Activated CD8-positive, alpha-beta memory T cell treated with anti-CD3 and anti-CD28 coated beads, Interleukin-2, amount 50 U/mL, for 48 hours (primary cell): ENCODE measurements around the gene KCNK15.
A peak's percentile ranks its signal among the peaks of the same experiment; 100 is the strongest.
"Not testable (repeated sequence)": the region's sequence is repeated elsewhere in the genome, so short reads cannot be mapped to it uniquely, and the experiment has no call there.

Experiments
- DNase-seq: peaks from one replicate; pipeline ENCODE4 v3.0.0-alpha.2; 2020

KCNK15 gene

DNA sequence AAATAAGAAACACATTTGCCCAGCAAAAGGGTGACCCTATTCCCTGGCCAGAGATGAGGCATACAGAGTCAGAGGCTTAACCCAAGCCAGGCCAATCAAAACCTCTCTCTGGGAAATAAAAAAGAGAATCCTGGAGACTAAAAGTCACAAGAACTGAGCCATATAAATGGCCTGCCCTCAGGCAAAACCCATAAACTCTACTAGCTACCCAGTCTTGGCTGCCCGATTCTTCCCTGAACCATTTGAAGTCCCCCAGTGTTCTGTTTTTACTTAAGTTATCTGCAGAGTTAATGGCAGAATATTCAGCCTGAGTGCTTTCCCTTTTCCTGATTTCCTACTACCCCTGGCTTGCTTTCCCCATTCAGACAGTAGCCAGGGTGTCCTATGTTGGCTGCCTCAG lies 13.9 kb downstream of the KCNK15 start:
- no peak for DNase-seq

DNA sequence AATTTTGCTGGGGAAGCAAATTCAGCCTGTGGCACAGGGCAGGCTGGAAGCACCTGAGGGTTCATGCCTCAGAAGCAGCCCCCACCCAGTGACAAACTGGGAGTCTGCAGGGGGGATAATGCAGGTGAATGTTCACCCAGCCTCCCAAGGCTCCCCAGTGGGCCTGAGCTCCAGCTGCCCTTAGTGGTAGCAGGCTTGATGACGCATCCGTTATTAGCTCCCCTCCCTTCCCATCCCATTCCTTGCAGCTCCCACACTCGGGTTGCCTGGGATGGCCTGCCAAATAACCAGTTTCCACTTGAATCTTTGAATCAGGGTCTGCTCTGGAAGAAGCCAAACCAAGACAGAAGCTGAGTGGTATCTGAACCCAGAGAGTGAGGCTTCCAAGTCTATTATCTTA lies 15.8 kb downstream of the KCNK15 start:
- DNase-seq: no peak

DNA sequence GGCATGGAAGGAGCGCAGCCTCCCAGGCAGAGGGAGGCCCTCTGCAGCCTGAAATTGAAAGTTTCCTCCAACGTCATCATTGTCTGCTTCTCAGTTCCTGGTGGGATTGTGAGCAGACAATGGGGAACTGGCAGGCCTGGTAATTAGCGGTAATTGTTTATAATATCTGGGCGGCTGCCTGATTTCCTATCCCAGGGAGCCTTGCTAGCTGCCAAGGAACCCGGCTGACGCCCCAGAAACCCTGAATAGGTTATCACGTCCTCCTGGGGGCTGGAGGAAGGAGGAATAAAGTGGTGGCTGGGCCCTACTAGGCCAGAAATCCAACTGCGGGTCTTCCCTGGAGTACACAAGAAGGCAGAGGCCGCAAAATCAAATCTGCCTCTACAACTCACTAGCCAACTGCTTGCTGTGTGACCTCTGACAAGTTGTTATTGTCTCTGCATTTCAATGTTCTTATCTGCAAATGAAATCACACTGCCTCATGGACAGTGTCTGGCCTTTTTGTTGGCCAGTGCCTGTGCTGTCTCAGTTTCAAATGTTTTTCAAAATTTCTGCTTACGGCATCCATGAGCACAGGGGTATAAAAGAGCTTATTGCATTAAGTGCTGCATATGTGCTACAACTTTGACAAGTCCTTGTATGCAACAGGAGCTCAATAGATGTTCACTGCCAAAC lies 16.9 kb downstream of the KCNK15 start:
- DNase-seq: no peak

DNA sequence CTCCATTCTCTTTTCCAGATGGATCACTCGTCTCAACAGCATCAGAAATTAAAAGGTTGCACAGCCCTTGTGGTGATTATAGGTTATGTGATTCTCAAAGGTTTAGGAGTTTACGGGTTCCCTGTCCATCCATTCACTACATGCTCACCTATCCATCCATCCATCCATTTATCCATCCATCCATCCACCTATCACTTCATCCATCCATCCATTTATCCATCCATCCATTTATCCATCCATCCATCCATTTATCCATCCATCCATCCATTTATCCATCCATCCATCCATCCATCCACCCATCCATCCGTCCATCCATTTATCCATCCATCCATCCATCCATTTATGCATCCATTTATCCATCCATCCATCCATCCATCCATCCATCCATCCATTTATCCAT lies 18.1 kb downstream of the KCNK15 start:
- DNase-seq: not testable (repeated sequence)

DNA sequence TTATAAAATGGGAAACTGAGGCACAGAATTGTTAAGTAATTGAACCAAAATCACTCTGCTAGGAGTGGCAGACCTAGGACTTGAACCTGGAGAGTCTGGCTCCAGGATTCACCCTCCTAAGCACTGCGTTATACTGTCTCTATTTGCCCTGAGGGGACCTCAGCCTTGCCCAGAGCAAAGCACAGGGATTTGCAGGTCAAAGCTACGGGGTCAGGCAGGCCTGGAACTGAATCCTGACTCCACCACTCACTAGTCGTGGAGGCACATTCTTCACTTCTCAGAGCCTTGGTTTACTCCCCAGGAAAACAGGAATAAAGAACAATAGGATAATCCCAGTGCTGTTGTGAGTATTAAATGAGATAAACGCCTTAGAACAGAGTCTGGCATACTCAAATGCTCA lies 19.4 kb downstream of the KCNK15 start:
- DNase-seq: no peak

DNA sequence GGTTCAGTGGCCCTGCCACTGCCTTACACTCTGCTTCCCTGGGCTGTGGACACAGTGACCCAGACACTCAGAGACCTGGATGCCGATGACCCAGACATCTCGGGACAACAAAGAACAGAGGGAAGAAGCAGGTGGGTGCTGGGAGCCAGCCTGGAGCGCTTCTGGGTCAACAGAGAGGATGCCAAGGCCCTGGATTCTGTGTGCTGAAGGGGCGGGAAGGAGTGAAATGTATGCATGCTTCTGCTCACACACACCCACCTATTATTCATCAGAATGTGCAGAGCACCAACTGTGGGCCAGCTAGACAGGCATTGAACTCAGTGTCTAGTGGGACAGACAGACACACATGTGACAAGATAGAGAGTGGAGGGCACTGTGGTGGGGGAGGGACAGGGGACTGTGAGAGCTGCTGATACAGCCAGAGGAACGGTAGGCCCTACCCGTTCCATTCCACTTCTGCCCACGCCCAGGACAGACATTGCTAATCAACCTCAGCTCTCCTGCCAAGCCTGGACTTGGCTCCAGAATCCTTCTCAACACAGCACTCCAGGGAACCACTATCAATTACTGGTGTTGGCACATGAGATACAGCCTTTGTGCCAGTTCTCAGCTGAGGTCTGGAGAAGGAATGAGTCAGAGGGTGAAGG lies 20.2 kb downstream of the KCNK15 start:
- no peak for DNase-seq

DNA sequence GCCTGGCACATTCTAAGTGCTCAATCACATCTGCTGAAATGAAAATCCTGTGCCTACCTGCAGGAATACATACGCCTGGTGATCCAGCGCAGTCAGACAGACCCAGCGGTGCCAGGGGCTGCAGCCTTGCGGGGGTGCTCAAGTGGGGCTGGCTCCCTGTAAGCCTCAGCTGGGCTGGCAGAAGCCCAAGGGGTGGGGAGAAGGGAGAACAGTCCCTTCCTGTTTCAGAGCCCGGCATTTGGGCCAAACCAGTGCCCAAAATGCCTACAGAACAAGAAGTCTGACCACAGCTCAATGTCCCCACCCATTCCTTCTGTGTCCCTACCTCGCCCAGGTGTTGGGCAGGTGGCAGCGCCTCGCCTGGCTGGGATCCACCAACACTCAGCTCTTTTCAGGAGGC lies 22.6 kb downstream of the KCNK15 start:
- DNase-seq: no peak

DNA sequence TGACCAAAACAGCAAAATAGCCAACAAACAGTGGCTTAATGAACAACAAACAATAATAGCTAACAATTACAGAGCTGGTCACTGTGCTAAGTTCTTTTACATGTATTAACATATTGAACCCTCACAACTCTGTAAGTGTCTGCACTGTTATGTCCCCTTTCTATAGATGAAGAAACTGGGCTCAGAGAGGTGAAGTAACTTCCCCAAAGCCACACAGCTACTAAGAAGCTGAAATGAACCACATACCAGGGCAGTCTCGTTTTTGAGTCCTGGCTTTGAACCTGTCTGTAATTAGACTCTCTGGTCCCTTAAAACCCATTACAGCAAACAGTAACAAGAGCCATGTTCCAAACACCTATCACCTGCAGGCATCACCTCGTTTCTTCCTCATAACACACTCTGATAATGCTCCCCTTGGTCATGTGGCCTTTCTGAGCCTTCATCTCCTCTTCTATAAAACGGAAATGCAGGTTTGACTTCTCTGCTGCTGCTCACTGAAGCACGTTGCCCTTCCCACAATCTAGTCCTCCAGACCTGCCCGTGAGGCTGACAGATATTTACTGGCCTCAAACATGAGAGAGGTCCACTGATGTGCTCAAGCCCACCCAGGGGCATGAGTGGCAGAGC lies 23.3 kb downstream of the KCNK15 start:
- no peak for DNase-seq

DNA sequence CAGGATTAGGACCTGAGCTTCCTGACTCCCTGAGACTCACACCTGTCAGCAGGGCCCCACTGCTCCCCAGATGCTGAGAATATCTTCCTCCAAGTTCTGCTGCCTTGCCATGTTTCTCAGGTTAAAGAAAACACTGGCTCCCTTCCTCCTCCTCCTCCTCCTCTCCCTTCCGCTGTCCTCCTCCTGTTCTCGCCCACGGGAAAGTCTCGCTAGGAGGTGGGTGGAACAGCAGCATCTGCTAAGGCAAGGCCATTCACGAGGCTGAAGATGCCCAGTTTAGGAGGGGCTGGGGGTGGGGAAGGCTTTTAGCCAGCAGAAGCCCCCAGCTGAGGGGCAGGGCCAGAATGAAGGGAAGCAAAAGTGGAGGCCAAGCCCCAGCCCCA lies 23.8 kb downstream of the KCNK15 start:
- DNase-seq: no peak

DNA sequence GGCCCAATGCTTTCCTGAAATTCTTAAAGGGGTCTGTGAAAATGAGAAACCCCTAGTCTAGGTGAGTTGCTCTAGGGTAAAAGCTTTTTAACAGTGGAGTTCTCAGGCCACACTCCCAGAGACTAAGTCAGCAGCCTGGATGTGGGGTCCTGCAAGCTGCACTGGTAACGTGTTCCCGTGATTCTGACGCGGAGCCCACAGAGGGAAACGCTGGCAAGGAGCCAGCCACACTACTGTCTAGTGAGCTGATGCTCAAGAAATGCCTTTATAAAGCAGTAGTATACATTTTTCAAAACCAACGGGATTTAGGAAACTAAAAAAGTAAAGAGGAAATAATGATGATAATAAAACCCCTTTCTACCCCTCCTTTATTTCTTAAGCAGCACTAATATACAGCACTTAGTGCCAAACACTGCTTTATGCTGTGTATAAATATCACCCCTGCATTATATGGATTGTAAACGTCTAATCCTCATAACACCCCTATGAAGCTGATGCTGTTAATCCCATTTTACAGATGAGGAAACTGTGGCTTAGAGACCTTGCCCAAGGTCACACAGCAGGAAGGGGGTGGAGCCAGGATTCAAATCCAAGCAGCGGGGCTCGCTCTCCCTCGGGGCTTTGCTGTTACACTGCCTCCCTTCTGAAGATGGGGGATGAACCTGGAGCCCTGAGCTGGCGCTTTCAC lies 25.0 kb downstream of the KCNK15 start:
- no peak for DNase-seq

DNA sequence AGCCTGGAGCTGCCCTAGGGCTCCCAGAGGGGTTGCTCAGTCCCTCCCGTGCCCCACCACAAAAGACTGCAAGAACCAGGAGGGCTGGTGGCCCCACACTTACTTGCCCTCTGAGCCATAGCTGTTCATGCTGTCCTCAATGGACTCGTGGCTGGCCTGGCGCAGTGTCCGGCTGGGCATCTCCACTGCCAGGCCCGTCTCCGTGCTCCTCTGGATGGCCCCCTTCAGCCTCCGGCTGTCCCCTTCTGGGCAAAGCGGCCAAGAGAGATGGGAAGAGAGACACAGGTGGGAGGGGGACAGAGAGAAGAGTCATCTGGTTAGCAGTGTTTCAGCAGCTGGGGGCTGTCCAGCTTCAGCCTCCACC lies 25.5 kb downstream of the KCNK15 start:
- no peak for DNase-seq

DNA sequence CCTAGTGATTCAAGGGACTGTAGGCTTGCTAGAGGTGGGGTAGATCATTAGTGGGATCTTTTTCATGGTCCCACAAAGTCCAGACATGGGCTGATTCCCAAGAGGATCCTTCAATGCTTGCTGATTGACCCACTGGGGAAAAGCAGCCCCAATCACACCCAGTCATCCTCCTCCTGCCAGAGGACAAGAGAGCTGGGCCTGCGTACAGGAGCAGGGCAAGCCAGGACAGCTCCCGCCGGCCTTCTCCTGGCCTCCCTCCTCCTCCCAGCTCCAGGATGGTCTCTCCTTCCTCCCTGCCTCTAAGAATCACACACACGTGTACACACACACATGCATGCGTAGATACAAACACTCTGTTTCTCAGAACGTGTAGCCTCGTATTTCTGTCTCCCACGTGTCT lies 27.0 kb downstream of the KCNK15 start:
- no peak for DNase-seq

DNA sequence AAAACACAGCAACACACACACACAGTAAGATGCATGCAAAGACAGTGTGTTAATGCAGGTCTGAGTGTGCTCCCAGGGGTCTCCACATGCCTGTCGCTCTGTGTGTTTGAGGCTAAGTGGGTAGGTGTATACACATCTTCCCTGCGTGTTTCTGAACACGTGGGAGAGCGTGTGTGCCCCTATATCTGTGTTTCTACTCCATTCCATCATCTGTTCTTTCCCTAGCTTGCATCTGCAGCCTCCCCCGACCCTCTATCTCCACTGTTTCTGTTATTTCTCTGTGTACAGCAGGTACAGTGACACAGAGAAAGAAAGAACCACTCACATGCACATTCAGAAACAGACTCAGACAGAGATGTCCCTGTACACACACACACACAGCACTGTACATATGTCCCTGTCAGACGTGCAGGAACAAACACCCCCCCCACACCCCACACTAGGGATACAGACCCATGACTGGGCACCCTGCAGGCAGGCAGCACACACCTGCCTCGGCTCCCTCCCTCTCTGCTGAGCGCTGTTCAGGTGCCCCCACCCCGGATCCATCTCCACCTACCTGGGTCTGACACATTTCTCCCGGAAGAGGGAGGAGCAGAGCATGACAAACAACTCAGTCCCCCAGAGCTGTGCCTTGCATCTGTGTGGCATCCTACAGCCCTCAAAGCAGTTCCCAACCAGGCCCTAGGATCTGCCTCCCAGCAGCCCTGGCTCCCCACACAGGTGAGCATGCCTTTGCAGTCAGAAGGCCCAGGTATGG lies 27.6 kb downstream of the KCNK15 start:
- DNase-seq: no peak

DNA sequence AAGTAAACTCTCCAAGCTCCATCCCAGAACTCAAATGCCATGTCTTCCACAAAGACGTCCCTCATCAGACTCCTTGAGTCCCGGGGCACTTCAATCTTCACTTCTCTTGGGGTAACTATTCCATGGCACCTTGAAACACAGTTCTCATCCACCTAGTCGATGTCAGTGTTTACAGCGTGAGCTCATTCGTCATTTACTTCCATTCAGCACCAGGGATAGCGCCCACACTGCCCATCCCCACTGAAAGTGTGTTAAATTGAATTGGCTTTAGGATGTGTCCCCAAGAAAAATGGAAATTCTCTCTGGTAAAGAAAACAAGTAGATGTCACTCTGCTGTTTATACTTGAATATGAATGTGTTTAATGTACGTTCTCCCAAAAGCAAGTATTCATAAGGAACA lies 31.3 kb downstream of the KCNK15 start:
- DNase-seq: no peak

DNA sequence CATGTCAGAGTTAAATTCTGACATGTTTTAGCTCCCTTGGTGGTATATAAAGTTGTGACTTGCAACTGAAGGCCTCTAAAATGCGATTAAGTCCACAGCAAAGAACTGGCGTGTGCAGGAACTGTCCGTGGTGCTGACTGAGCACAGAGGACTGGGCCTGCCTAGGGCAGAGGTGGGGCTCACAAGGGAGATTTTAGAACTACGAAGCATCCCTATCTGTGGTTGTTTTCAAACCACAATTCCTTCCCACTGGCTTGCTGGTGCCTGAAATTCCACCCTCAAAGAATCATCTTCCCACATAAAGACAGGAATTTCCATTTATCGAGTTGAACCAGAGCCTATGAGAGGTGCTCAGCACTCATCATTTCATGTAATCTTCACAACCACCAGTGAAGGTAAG lies 34.6 kb downstream of the KCNK15 start:
- DNase-seq: peak; percentile 75

DNA sequence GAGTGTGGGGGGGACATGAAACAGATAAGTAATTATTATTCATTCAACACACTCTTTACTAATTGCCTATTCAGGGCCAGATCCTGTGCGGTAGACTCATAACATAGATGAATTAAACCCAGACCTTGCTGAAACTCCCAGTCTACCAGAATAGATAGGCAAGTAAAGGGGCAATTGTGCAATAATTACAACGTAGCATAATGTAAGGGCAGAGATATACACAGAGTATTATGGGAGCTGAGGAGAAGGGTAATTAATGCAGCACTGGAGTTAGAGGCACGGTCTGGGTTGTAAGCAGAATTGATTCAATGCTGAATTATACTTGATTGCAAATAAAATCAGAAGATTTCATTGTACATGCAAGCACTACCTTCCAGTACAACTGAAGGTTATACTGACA lies 35.5 kb downstream of the KCNK15 start:
- DNase-seq: no peak

DNA sequence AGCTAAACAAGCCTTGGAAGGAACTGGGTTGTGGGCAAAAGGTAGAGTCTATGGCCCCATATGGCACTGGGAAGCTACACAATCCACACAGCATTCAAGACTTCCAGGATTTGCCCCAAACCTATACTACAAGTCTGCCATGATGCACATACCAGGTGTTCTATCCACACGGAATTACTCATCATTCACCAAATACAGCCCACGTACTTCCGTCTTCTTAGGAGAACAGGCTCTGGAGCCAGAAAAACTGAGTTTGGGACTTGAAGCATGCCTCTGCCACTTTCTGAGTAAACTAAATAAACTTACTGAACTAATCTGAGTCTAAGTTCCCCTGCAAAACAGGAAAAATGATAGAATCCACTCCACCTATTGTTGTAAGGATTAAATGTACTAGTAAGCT lies 36.1 kb downstream of the KCNK15 start:
- DNase-seq: no peak

DNA sequence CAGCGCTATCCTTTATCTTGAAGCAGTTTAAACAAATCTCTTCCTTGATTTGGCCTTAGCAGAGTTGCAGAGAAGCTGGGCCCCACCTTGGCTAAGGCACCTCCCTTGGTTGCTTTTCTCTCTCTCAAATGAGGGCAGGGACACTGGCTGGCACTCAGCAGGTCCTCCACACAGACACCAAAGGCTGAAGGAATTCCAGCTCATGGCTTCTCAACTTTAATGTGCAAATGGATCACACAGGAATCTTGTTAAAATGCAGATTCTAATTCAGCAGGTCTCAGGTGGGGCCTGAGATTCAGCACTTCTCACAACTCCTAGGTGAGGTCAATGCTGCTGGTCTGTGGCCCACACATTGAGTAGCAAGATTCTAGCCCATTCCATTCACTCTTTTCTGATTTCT lies 39.0 kb downstream of the KCNK15 start:
- no peak for DNase-seq

DNA sequence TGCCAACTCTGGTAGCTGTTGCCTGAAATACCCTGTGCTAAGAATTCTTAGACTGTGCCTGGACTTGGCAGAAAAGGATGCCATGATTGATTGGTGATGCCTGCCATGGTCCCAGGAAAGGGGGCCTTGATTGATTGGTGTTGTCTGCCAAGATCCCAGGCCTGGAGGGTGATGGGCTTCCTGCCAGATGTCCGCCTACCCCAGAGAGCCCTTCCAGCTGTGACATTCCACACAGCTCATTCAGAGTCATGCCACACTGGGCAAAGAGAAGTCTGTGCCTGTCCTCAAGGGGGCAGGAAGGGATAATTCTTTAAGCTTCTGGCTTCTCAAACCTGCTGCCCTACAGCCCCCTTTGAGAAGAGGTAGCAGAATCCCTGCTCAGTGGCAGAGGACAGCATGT lies 40.1 kb downstream of the KCNK15 start:
- no peak for DNase-seq

DNA sequence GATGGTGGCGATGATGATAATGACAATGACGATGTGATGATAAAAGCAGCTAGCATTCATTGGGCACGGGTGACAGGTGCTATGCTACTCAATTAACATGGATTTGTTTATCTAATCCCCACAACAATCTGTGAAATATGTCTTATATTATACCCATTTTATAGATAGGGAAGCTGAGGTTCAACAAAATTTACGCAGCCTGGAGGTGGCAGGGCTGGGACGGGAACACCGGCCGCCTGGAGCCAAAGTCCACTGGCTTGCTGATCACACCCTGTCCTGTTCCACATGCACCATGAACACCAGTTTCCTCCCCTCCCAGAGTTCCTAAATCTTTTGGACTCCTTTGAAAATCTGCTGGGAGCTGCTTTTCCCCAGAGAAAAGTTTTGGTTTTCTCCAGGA lies 41.6 kb downstream of the KCNK15 start:
- no peak for DNase-seq

DNA sequence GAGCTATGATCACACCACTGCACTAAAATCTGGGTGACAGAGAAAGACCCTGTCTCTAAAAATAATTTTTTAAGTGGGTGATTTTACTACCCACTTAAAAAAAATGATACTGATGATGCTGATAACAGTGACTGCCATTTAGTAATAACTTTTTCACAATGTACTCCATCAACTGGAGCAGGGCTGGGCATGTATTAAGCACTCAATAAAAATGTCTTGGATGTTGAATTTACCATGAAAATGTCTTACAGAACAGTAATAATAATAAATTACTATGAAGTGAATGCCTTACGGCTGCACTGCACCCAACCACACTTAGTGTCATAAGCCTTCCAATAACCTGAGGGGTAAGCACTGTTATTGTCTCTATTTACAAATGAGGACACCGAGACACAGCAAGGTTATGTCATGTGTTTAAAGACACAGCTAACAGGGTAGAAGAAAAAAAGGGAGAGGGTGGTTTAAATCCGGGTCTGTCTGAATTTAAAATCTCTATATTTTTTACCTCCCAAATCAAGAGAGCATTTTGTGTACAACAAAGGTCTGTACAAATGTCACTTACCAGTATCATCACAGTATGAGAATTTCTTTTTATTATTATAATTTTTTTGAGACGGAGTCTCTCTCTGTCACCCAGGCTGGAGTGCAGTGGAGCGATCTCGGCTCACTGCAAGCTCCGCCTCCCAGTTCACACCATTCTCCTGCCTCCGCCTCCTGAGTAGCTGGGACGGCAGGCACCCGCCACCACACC lies 43.2 kb downstream of the KCNK15 start:
- no peak for DNase-seq

DNA sequence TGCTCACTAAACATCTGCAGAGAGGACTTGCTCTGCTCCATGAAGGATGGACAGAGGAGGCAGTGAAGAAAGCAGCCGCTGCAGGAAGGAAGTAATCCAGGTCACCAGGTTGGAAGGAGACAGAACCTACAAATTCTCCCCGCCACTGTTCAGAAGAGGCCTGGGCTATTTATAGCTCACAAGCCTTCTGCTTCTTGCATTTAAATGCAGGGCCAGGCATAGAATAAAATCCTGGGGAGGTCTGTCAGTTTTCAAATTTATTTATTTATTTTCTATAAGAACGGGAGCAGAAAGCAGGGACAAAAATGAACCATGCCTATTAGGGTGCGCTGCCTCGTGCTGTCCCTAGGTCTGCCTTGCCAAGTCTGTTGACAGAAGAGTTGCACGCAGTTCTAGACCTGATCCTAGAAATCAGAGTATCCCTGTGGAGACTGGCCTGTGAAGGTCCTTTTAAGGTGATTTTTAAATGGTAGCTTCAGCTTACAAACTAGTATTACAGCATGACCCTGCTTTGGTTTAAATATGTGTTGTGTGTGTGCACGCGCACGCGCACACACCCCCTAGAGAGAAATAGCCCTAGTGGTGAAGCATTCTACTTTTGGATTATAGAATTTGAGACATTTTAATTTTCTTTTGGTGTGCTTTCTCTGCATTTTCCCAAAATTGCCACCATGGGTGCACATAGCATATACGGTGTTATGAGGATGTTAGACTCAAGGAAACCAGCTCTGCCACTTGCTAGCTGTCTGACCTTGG lies 45.2 kb downstream of the KCNK15 start:
- no peak for DNase-seq
